HL-60 (cell line): ENCODE data around the gene SFRP4.

ENCODE experiments used
- DNase-seq, 2 experiments: peaks; one replicate each; pipeline ENCODE4 v3.0.0-alpha.2; 2010 to 2020; ENCODE audit warnings: low read depth in 1 of 2, low spot score in 1 of 2
- H3K27ac ChIP-seq: fragments of 250-450 bp; sonication (Bioruptor Pico); replicated peaks from 2 replicates; pipeline ENCODE4 v1.5.1; 2020; ENCODE audit warnings: mild to moderate bottlenecking, moderate library complexity
- H3K27me3 ChIP-seq: fragments of 250-450 bp; sonication (Bioruptor Pico); 2 replicates; pipeline ENCODE4 v1.5.1; 2021; ENCODE audit warnings: mild to moderate bottlenecking, moderate library complexity; ENCODE audit not compliant: insufficient read depth, poor library complexity, severe bottlenecking
- H3K4me3 ChIP-seq: replicated peaks from 2 replicates; pipeline ENCODE4 v1.5.1; 2011; ENCODE audit warnings: mild to moderate bottlenecking, control low read depth, low read length; ENCODE audit not compliant: insufficient read depth
- GABPA ChIP-seq: IDR thresholded peaks from 2 replicates; pipeline ENCODE4 v1.6.1; 2012; ENCODE audit warnings: low read depth
- POLR2AphosphoS5 ChIP-seq: IDR thresholded peaks from 2 replicates; pipeline ENCODE4 v1.6.1; 2012; ENCODE audit warnings: low read depth
- SPI1 ChIP-seq: IDR thresholded peaks from 2 replicates; pipeline ENCODE4 v1.6.1; 2012; ENCODE audit warnings: low read depth, mild to moderate bottlenecking, borderline replicate concordance
- long read RNA-seq: library from polyadenylated mRNA; unstranded; transcript quantifications from one replicate; pipeline ENCODE4 v2.0.0, GENCODE V29; 2020
- TF ChIP-seq, protein P1 (sequence below): IDR thresholded peaks from one replicate; pipeline ENCODE4 v1.5.1; 2011; ENCODE audit warnings: low read length, control low read depth, inconsistent platforms; ENCODE audit not compliant: insufficient read depth
- TF ChIP-seq, protein P2 (sequence below): IDR thresholded peaks from 2 replicates; pipeline ENCODE4 v1.6.1; 2012; ENCODE audit warnings: low read depth; ENCODE audit not compliant: insufficient replicate concordance

Gene SFRP4
- long read RNA-seq = 0 reads

DNA sequence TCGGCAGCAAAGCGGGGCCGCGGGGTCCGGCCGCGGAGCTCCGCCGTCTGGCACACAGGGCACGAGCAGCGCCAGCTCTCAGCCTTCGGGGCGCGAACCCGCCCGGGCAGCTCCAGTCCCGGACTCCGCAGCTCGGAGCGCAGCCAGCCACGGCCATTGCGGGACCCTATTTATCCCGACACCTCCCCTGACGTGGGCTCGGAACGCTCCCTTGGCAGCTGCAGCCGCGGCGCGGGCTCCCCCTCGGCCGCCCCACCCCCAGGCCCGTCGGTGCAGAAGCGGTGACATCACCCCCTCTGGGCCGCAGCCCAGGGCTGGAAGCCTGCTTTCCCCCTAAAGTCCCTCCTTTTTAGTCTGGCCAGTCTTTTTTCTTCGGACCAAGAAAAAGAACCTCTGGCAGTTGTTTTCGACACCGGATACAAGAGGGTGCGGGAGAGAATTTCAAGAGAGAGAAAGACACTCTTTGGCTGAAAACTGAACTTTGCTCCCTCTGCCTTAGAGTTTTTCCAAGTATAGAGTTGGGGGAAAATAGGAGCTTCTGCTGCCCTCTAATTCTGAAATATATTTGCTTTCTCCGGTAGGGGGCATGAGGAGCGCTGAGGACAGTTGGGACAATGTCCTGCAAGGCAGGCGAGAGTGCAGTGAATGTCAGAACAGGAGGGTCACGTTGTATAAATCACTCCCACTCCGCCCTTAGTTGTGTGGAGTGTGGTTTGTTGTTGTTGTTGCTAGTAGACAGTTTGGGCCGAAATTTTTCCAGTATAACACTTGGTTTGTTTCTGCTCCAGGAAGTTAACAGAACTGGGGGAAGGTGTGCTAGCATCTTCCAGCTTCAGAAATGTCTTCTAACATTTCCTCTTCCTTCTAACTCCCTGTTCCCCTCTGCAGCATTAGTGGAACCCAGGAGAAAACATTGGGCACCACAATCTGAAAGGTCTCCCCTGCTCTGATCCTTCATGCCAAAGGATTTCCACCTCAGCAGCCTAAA is at the start of gene SFRP4:
Gene SFRP4, minus strand, starts transcription at position 145 of the 988 bp plus-strand sequence. CDS start 280 bp downstream, outside the sequence.
- peak in 1 of 2 experiments; percentile 66 for DNase-seq
- H3K4me3 ChIP-seq = peak within 1 kb of the TSS; percentile 39
- no peaks in the 10 kb centered on the region for H3K27me3 ChIP-seq
- H3K27ac ChIP-seq = no peak within 1 kb of the TSS
- TF ChIP-seq GABPA = no peak
- TF ChIP-seq POLR2AphosphoS5 = no peak
- no peak for TF ChIP-seq SPI1
- TF ChIP-seq, protein P1, sequence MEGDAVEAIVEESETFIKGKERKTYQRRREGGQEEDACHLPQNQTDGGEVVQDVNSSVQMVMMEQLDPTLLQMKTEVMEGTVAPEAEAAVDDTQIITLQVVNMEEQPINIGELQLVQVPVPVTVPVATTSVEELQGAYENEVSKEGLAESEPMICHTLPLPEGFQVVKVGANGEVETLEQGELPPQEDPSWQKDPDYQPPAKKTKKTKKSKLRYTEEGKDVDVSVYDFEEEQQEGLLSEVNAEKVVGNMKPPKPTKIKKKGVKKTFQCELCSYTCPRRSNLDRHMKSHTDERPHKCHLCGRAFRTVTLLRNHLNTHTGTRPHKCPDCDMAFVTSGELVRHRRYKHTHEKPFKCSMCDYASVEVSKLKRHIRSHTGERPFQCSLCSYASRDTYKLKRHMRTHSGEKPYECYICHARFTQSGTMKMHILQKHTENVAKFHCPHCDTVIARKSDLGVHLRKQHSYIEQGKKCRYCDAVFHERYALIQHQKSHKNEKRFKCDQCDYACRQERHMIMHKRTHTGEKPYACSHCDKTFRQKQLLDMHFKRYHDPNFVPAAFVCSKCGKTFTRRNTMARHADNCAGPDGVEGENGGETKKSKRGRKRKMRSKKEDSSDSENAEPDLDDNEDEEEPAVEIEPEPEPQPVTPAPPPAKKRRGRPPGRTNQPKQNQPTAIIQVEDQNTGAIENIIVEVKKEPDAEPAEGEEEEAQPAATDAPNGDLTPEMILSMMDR = peak; percentile 60

DNA sequence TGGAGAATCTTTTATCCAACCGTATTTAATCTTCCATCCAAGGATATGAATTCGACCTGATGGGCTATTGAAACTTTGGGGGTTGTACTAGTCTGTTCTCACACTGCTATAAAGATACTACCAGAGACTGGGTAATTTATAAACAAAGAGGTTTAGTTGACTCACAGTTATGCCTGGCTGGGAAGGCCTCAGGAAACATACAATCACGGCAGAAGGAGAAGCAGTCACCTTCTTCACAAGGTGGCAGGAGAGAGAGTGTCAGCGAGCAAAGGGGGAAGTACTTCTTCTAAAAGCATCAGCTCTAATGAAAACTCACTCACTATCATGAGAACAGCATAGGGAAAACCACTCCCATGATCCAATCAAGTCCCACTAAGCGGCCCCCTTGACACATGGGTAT is 47.6 kb upstream of the SFRP4 start:
- DNase-seq = no peak
- Histone ChIP-seq H3K27ac (no peak overlapping the region), H3K27me3 (no peaks in the 10 kb centered on the region), H3K4me3 (no peak overlapping the region)
- TF ChIP-seq GABPA (no peak), POLR2AphosphoS5 (no peak), SPI1 (no peak)
- TF ChIP-seq, protein P1 = no peak
- TF ChIP-seq, protein P2, sequence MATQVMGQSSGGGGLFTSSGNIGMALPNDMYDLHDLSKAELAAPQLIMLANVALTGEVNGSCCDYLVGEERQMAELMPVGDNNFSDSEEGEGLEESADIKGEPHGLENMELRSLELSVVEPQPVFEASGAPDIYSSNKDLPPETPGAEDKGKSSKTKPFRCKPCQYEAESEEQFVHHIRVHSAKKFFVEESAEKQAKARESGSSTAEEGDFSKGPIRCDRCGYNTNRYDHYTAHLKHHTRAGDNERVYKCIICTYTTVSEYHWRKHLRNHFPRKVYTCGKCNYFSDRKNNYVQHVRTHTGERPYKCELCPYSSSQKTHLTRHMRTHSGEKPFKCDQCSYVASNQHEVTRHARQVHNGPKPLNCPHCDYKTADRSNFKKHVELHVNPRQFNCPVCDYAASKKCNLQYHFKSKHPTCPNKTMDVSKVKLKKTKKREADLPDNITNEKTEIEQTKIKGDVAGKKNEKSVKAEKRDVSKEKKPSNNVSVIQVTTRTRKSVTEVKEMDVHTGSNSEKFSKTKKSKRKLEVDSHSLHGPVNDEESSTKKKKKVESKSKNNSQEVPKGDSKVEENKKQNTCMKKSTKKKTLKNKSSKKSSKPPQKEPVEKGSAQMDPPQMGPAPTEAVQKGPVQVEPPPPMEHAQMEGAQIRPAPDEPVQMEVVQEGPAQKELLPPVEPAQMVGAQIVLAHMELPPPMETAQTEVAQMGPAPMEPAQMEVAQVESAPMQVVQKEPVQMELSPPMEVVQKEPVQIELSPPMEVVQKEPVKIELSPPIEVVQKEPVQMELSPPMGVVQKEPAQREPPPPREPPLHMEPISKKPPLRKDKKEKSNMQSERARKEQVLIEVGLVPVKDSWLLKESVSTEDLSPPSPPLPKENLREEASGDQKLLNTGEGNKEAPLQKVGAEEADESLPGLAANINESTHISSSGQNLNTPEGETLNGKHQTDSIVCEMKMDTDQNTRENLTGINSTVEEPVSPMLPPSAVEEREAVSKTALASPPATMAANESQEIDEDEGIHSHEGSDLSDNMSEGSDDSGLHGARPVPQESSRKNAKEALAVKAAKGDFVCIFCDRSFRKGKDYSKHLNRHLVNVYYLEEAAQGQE = no peak

DNA sequence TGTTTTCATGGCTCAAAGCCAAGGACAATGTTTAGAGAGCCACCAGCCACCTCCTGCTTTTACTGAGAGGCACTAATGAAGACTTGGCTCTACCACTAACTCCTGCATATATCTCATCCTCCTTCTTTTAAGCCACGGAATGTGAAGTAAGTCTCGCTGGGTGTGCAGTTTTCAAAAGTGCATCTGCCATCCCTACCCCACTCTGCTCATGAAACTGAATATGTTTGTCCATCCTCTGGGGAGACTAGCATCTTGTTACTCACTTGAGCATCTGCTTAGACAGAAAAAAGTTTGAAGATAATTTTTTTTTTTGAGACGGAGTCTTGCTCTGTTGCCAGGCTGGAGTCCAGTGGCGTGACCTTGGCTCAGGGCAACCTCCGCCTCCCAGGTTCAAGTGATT is 44.6 kb upstream of the SFRP4 start:
- no peak for DNase-seq
- no peak overlapping the region for H3K4me3 ChIP-seq
- no peak overlapping the region for H3K27ac ChIP-seq
- TF ChIP-seq SPI1 (no peak), GABPA (no peak), POLR2AphosphoS5 (no peak)
- TF ChIP-seq, protein P1 = no peak
- TF ChIP-seq, protein P2 = no peak
- H3K27me3 ChIP-seq = no peaks in the 10 kb centered on the region
